HepG2 (cell line): ENCODE measurements around the gene LILRB5. TPM values are rescaled to one million over a fixed set of nuclear protein-coding genes. Genes with fewer than 3 reads are reported as not detected.
A peak's percentile ranks its signal among the peaks of the same experiment; 100 is the strongest.
"Not testable (repeated sequence)": the region's sequence is repeated elsewhere in the genome, so short reads cannot be mapped to it uniquely, and the experiment has no call there.

ENCODE experiments used
- ATAC-seq: fragments of 200-7000 bp; cut with Tn5 transposase; 3 replicates; pipeline ENCODE4 v1.9.1; 2020; ENCODE audit warnings: mild to moderate bottlenecking, moderate library complexity
- BruUV-seq: library from RNA; stranded (reverse); fragments of 400-500 nt; replicated peaks from 2 replicates; lab custom pipeline; 2021; lab: Mats Ljungman, UMichigan
- CTCF ChIA-PET: fragments of 300-600 bp; formaldehyde crosslinking; extraction: SDS; loops from one replicate; lab custom pipeline; 2021; ENCODE audit warnings: low total read pairs, inconsistent platforms, low intra/inter-chr PET ratio; lab: Yijun Ruan, JAX
- POLR2A ChIA-PET: fragments of 350-600 bp; sonication (Branson Sonifier 250); formaldehyde crosslinking; loops from one replicate; lab custom pipeline; 2020; ENCODE audit warnings: antibody characterized with exemption, inconsistent platforms; lab: Yijun Ruan, JAX
- DNase-seq: peaks from one replicate; pipeline ENCODE4 v3.0.0-alpha.2; 2015; ENCODE audit warnings: low spot score
- FAIRE-seq: peaks from 3 replicates; lab custom pipeline; 2011; peaks lifted over from hg19 to GRCh38; lab: Jason Lieb, UNC
- H2AFZ ChIP-seq: one replicate; pipeline ENCODE4 v1.6.1; 2011; ENCODE audit warnings: low read length, inconsistent platforms
- H3K27ac ChIP-seq: fragments of 300-600 bp; 3 replicates; pipeline ENCODE4 v1.8.0; 2011; ENCODE audit warnings: mixed run types, mild to moderate bottlenecking, mixed read lengths, low read length, inconsistent platforms; ENCODE audit not compliant: insufficient read depth; ENCODE audit errors: extremely low read length
- H3K27me3 ChIP-seq, 2 experiments: fragments of 200-600 bp in 1 of 2; 2 replicates in 1 of 2; 3 replicates in 1 of 2; pipeline versions ENCODE4 v1.6.0 to v1.8.0; 2011; ENCODE audit warnings: low read length in 2 of 2, mild to moderate bottlenecking in 2 of 2, moderate library complexity in 2 of 2, inconsistent platforms in 1 of 2; ENCODE audit not compliant: insufficient read depth in 2 of 2, control insufficient read depth in 1 of 2
- H3K36me3 ChIP-seq, 2 experiments: fragments of 200-600 bp in 1 of 2; replicated peaks in 1 of 2; 2 replicates in 1 of 2; 3 replicates in 1 of 2; pipeline versions ENCODE4 v1.5.1 to v1.8.0; 2011; ENCODE audit warnings: low read length in 2 of 2, inconsistent platforms in 1 of 2; ENCODE audit not compliant: insufficient read depth in 2 of 2, control insufficient read depth in 1 of 2
- H3K4me1 ChIP-seq: 2 replicates; pipeline ENCODE4 v1.5.1; 2012; ENCODE audit warnings: low read length, inconsistent platforms; ENCODE audit not compliant: insufficient read depth
- H3K4me2 ChIP-seq: 2 replicates; pipeline ENCODE4 v1.6.0; 2011; ENCODE audit warnings: low read depth, low read length, inconsistent platforms
- H3K4me3 ChIP-seq, 3 experiments: fragments of 200-600 bp in 1 of 3; sonication (generic), shearing (Covaris generic) in 1 of 3; replicated peaks in 1 of 3; 2 replicates each; pipeline ENCODE4 v1.5.1; 2011 to 2016; ENCODE audit warnings: low read length in 3 of 3, inconsistent platforms in 2 of 3, low read depth in 2 of 3, mild to moderate bottlenecking in 2 of 3, control low read depth in 1 of 3, mixed read lengths in 1 of 3; ENCODE audit not compliant: insufficient read depth in 1 of 3
- H3K79me2 ChIP-seq: one replicate; pipeline ENCODE4 v1.6.1; 2011; ENCODE audit warnings: low read length, inconsistent platforms; ENCODE audit not compliant: insufficient read depth
- H3K9ac ChIP-seq: 2 replicates; pipeline ENCODE4 v1.6.0; 2011; ENCODE audit warnings: mild to moderate bottlenecking, low read depth, low read length, inconsistent platforms; ENCODE audit not compliant: insufficient read depth
- H3K9me3 ChIP-seq: 2 replicates; pipeline ENCODE4 v1.5.1; 2012; ENCODE audit warnings: mild to moderate bottlenecking, low read length
- H4K20me1 ChIP-seq: 2 replicates; pipeline ENCODE4 v1.6.0; 2011; ENCODE audit warnings: inconsistent platforms, mild to moderate bottlenecking, low read length, moderate library complexity; ENCODE audit not compliant: insufficient read depth
- BCL6 ChIP-seq: IDR thresholded peaks from 2 replicates; pipeline ENCODE4 v1.6.1; 2016; ENCODE audit warnings: missing genetic modification reagents, missing compliant biosample characterization
- FOXP1 ChIP-seq, 2 experiments: fragments of 450-650 bp in 1 of 2; IDR thresholded peaks; 2 replicates each; pipeline ENCODE4 v1.6.1; 2017 to 2018; ENCODE audit warnings: antibody characterized with exemption in 1 of 2
- HNF4A ChIP-seq: sonication (generic); formaldehyde crosslinking; IDR thresholded peaks from 2 replicates; pipeline ENCODE4 v1.4.0; 2020; ENCODE audit warnings: missing genetic modification reagents
- NR2F2 ChIP-seq: IDR thresholded peaks from 2 replicates; pipeline ENCODE4 v1.6.1; 2012; ENCODE audit warnings: low read depth, inconsistent platforms, borderline replicate concordance
- PAXIP1 ChIP-seq: sonication (generic); formaldehyde crosslinking; conservative IDR thresholded peaks from 2 replicates; pipeline ENCODE4 v1.4.0; 2020; ENCODE audit warnings: mild to moderate bottlenecking, missing genetic modification reagents, moderate library complexity
- RARA ChIP-seq: IDR thresholded peaks from 2 replicates; pipeline ENCODE4 v1.6.1; 2016; ENCODE audit warnings: missing genetic modification reagents, missing compliant biosample characterization
- RXRB ChIP-seq: IDR thresholded peaks from 2 replicates; pipeline ENCODE4 v1.6.1; 2016; ENCODE audit warnings: borderline replicate concordance, missing genetic modification reagents, missing compliant biosample characterization
- WGBS: methylation state at CpG from one replicate; pipeline ENCODE4 v1.1.6; 2017; ENCODE audit warnings: low lambda C conversion rate; 5-methylcytosine and 5-hydroxymethylcytosine counted together
- in situ Hi-C: cut with HindIII; loops from 2 replicates; pipeline ENCODE4 v1.10.0; 2017; ENCODE audit warnings: low pct_unique_long_range_greater_than_20kb; ENCODE audit not compliant: extremely low pct_ligation_motif_present
- intact Hi-C: fragments of 100-400 bp; cut with micrococcal nuclease; formaldehyde crosslinking; loops from one replicate; pipeline ENCODE4 v1.10.0; 2022; ENCODE audit not compliant: unreplicated experiment
- polyA plus RNA-seq, 8 experiments: library from polyadenylated mRNA; depleted of rRNA in 3 of 8; stranded (reverse) in 7 of 8; unstranded in 1 of 8; fragments of >200 nt; fragmentation: Illumina TruSeq in 4 of 8; extraction: Trizol in 4 of 8; gene quantifications; 2 replicates each; pipeline versions ENCODE4 v1.2.1 to v1.2.3, GENCODE V29; 2011 to 2016; ENCODE audit warnings: low read depth in 4 of 8, missing spikeins in 1 of 8, mixed read lengths in 1 of 8; ENCODE audit not compliant: insufficient read depth in 1 of 8
- total RNA-seq, 5 experiments: library from RNA; depleted of rRNA; stranded (reverse); fragments of >200 nt; fragmentation: Illumina TruSeq; extraction: Trizol; gene quantifications; 2 replicates each; pipeline ENCODE4 v1.2.3, GENCODE V29; 2016; ENCODE audit warnings: low read depth in 1 of 5

The LILRB5 gene
- total and polyA plus RNA-seq, 2 of the 13 experiments (the other 11 are each of a cell fraction or from before 2014, with no cell fraction given), result not detected

- FAIRE-seq; H3K27ac ChIP-seq; H3K36me3 ChIP-seq; ATAC-seq; POLR2A ChIA-PET; H3K4me2 ChIP-seq; intact Hi-C loops; in situ Hi-C loops; DNase-seq; H3K4me3 ChIP-seq; H4K20me1 ChIP-seq; H3K79me2 ChIP-seq; H2AFZ ChIP-seq; H3K9me3 ChIP-seq; H3K27me3 ChIP-seq; H3K9ac ChIP-seq; CTCF ChIA-PET; BruUV-seq; TF ChIP-seq FOXP1 (IDR thresholded peaks at IDR 0.05): not testable (repeated sequence)
- H3K4me1 ChIP-seq, result peaks cover 47% of the 10 kb centered on the region
- WGBS, result 2% methylated on average over 4 of the region's 5 CpGs
- TF ChIP-seq FOXP1 (CRISPR knock-in tag; IDR thresholded peaks at IDR 0.05) (peak; percentile 24; the same call in 1 of the 2 replicates), RARA (peak; percentile 80), PAXIP1 (peak; percentile 22; the same call in 1 of the 2 replicates), BCL6 (CRISPR knock-in tag) (peak; percentile 88), NR2F2 (0 out of 2 replicates have a peak, but pooled peaks have one; percentile 18), HNF4A (0 out of 2 replicates have a peak, but pooled peaks have one; percentile 6), RXRB (CRISPR knock-in tag) (0 out of 2 replicates have a peak, but pooled peaks have one; percentile 20)
These were observed 42.9 kb downstream of the LILRB5 start for GRCh38 chr19:54214217-54214616.
